Left lung (tissue), 10 donors: ENCODE results near the gene RASGRF1. TPM values are rescaled to one million over a fixed set of nuclear protein-coding genes. Genes with fewer than 3 reads are reported as not detected.

Experiments used
- ATAC-seq: fragments of 200-7000 bp; cut with Tn5 transposase; one replicate; pipeline ENCODE4 v1.9.1; 2020; ENCODE audit warnings: moderate library complexity
- DNase-seq, 4 donors: peaks; one replicate each; pipeline ENCODE4 v3.0.0-alpha.2; 2013 to 2020
- H3K27ac ChIP-seq, 2 donors: fragments of 200-600 bp; sonication (generic) in 1 of 2; one replicate each; pipeline versions ENCODE4 v1.5.0 to v1.8.0; 2020 to 2021
- H3K27me3 ChIP-seq, 2 donors: fragments of 200-600 bp; sonication (generic) in 1 of 2; one replicate each; pipeline versions ENCODE4 v1.5.0 to v1.8.0; 2020 to 2021
- H3K36me3 ChIP-seq, 2 donors: fragments of 200-600 bp; sonication (generic) in 1 of 2; one replicate each; pipeline versions ENCODE4 v1.5.0 to v1.8.0; 2020 to 2021
- H3K4me1 ChIP-seq, 2 donors: fragments of 200-600 bp; one replicate each; pipeline ENCODE4 v1.8.0; 2021
- H3K4me3 ChIP-seq, 2 donors: fragments of 200-600 bp; sonication (generic) in 1 of 2; one replicate each; pipeline versions ENCODE4 v1.5.0 to v1.8.0; 2020 to 2021; ENCODE audit warnings: mild to moderate bottlenecking in 1 of 2
- H3K9me3 ChIP-seq, 2 donors: fragments of 200-600 bp; sonication (generic) in 1 of 2; one replicate each; pipeline versions ENCODE4 v1.5.0 to v1.8.0; 2020 to 2021
- CTCF ChIP-seq, 2 donors: fragments of 200-600 bp; sonication (generic) in 1 of 2; IDR thresholded peaks; one replicate each; pipeline versions ENCODE4 v1.5.0 to v1.8.0; 2021; ENCODE audit warnings: antibody characterized with exemption in 2 of 2
- intact Hi-C, 2 donors: fragments of 100-400 bp; cut with DNase I; formaldehyde crosslinking; loops; one replicate each; pipeline versions ENCODE4 v1.11.2 to v1.14.2; 2022
- polyA plus RNA-seq, 6 donors: library from polyadenylated mRNA; unstranded; fragments of 120-200 nt; gene quantifications; one replicate each; pipeline ENCODE4 v1.2.1, GENCODE V29; 2013; ENCODE audit not compliant: insufficient read length in 6 of 6
- total RNA-seq, 2 donors: library from RNA; stranded (reverse); fragmentation: NEBNext Ultra II Directional; extraction: Animal tissue kit (Norgen Biotek cat#: 25700); gene quantifications; one replicate each; pipeline ENCODE4 v1.2.1, GENCODE V29; 2021
- donor health status: DM: no; HTN: yes; CAD: no.
- donor health status: DM: no; HTN: no; CAD: no.

Gene RASGRF1
- total and polyA plus RNA-seq, 8 donors: 5.9 to 63.2 (median 26.0) TPM

DNA sequence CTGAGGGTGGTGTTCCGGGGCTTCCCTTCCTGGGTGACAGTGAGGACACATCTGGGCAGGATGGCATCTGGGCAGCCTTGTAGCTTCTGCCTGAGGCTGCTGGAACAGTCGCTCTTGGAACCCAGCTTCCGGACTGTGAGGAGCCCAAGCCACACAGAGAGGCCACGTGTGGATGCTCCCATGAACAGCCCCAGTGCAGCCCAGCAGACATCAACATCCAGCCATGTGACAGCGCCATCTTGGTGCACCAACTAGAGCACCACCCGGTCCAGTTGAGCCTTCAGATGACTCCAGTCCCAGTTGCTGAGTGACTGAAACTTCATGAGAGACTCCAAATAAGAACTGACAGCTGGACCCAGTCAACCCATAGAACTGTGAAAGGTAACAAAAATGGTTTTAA, 130.3 kb downstream of the RASGRF1 start:
- TF ChIP-seq CTCF (IDR thresholded peaks at IDR 0.05): no peak

DNA sequence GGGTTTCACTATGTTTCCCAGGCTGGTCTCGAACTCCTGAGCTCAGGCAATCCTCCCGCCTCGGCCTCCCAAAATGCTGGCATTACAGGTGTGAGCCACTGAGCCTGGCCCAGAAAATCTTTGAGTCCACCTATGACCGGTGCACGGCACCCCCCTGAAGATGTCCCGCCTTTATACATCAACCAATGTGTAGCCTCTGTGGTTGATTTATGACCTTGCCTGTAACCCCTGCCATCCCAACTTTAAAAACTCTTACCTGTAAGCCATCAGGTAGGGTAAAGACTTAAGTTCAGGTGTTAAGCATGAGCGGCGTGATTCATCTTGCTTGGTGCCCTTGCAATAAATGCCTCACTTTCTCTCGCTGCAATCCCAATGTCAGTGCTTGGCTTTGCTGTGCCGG, 131.2 kb downstream of the RASGRF1 start:
- intact Hi-C loops: no loop called here
- ATAC-seq (no peak), DNase-seq (no peak)
- H3K27me3 ChIP-seq: no peaks in the 10 kb centered on the region
- H3K36me3 ChIP-seq: no peaks in the 10 kb centered on the region
- no peak overlapping the region for H3K4me3 ChIP-seq
- no peaks in the 10 kb centered on the region for H3K9me3 ChIP-seq
- no peak for TF ChIP-seq CTCF (IDR thresholded peaks at IDR 0.05)
- H3K4me1 ChIP-seq: no peaks in the 10 kb centered on the region
- H3K27ac ChIP-seq: no peak overlapping the region

More for the DNA sequence above, 130.3 kb downstream of the RASGRF1 start:
- no peaks in the 10 kb centered on the region for H3K9me3 ChIP-seq
- no peak for ATAC-seq
- no peaks in the 10 kb centered on the region for H3K27me3 ChIP-seq
- intact Hi-C loops: no loop called here
- H3K4me1 ChIP-seq: no peaks in the 10 kb centered on the region
- H3K27ac ChIP-seq: no peak overlapping the region
- no peak overlapping the region for H3K4me3 ChIP-seq
- H3K36me3 ChIP-seq: no peaks in the 10 kb centered on the region
- no peak for DNase-seq

DNA sequence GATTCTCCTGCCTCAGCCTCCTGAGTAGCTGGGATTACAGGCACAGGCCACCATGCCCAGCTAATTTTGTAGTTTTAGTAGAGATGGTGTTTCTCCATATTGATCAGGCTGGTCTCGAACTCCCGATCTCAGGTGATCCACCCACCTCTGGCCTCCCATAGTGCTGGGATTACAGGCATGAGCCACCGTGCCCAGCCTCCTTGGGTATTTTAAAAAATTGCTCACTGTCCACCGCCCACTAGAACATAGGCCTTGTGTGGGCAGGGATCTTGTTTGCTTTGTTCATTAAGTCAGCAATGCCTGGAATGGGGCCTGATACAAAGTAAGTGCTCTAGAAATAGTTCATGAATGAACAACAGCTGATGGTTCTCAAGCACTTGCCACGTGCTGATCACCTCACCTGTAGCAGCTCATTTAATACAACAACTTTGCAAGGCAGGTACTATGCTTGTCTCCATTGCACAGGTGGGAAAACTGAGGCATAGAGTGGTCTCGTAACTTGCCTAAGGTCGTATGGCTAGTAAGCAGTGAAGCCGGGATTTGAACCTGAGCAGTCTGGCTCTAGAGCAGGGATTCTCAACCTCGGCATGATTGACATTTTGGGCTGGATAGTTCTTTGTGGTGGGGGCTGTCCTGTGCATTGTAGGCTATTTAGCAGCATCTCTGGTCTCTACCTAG, 133.0 kb downstream of the RASGRF1 start:
- DNase-seq (no peak), ATAC-seq (no peak)
- TF ChIP-seq CTCF (IDR thresholded peaks at IDR 0.05): no peak
- H3K27ac ChIP-seq: no peak overlapping the region
- no peaks in the 10 kb centered on the region for H3K4me1 ChIP-seq
- H3K4me3 ChIP-seq: no peak overlapping the region
- intact Hi-C loops: no loop called here
- H3K27me3 ChIP-seq: no peaks in the 10 kb centered on the region
- no peaks in the 10 kb centered on the region for H3K9me3 ChIP-seq
- H3K36me3 ChIP-seq: no peaks in the 10 kb centered on the region

DNA sequence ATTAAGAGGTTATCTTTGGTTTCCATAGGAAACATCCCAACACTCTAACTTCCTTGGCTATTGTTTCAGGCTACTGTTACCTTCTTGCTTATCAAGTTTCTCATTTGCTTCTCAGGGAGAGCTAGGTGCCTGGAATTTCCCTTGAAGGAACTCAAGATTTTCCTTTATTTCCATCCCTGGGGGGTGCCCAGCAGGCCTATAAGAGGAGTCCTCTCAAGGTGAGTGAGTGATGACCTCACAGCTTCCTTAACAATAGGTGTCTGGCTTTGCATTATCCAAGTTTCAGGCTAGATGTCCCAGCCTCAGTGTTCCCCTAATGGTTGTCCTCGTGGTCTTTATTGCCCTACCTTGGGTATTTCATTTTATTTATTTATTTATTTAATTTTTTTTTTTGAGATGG, 133.6 kb downstream of the RASGRF1 start:
- ATAC-seq: no peak
- intact Hi-C loops: no loop called here

DNA sequence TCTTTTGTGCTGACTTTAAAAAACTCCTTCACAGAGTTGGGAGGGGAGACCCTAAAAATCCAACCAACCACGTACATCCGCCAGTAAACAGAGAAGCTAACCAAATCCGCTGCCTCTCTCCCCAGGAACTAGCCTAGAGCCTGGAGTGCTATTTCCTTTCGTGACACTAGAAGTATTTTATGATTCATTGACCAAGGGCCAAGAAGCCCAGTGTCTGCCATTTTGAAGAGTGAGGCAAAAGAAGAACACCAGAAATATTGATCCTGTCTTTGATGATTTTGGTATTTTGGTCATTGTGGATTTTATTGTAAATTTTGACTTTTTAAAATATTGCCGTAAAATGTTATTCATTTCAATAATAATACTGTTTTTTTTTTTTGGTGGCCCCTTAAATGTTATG, 135.2 kb downstream of the RASGRF1 start:
- ATAC-seq (no peak), DNase-seq (no peak)
- H3K27ac ChIP-seq: no peak overlapping the region
- H3K4me1 ChIP-seq: peaks cover 14 to 15% of the 10 kb centered on the region in 2 donors
- H3K4me3 ChIP-seq: no peak overlapping the region
- intact Hi-C loops: no loop called here
- no peaks in the 10 kb centered on the region for H3K9me3 ChIP-seq
- no peak for TF ChIP-seq CTCF (IDR thresholded peaks at IDR 0.05)
- H3K27me3 ChIP-seq: no peaks in the 10 kb centered on the region
- no peaks in the 10 kb centered on the region for H3K36me3 ChIP-seq

More for the DNA sequence above, 133.6 kb downstream of the RASGRF1 start:
- H3K36me3 ChIP-seq: no peaks in the 10 kb centered on the region
- H3K27me3 ChIP-seq: no peaks in the 10 kb centered on the region
- no peak for DNase-seq
- no peak for TF ChIP-seq CTCF (IDR thresholded peaks at IDR 0.05)
- no peaks in the 10 kb centered on the region for H3K9me3 ChIP-seq
- peaks cover 0 to 5% of the 10 kb centered on the region in 2 donors for H3K4me1 ChIP-seq
- H3K4me3 ChIP-seq: no peak overlapping the region
- no peak overlapping the region for H3K27ac ChIP-seq
